GM12891 (cell line): ENCODE data around the gene ADAP1.
"Not testable (repeated sequence)": the region's sequence is repeated elsewhere in the genome, so short reads cannot be mapped to it uniquely, and the experiment has no call there.

Experiments used
- PAX5 ChIP-seq: IDR thresholded peaks from 2 replicates; pipeline ENCODE4 v1.6.1; 2011; ENCODE audit warnings: low read length, moderate library complexity, mild to moderate bottlenecking; ENCODE audit not compliant: insufficient read depth, severe bottlenecking
- POLR2A ChIP-seq: IDR thresholded peaks from 2 replicates; pipeline ENCODE4 v1.6.1; 2011; ENCODE audit warnings: low read depth, low read length, control low read depth
- POLR2AphosphoS5 ChIP-seq: IDR thresholded peaks from 2 replicates; pipeline ENCODE4 v1.6.1; 2011; ENCODE audit warnings: low read depth, low read length, control low read depth
- SPI1 ChIP-seq: IDR thresholded peaks from 2 replicates; pipeline ENCODE4 v1.6.1; 2011; ENCODE audit warnings: low read depth, low read length, control low read depth
- TAF1 ChIP-seq: IDR thresholded peaks from 2 replicates; pipeline ENCODE4 v1.6.1; 2011; ENCODE audit warnings: low read depth, low read length, control low read depth

DNA sequence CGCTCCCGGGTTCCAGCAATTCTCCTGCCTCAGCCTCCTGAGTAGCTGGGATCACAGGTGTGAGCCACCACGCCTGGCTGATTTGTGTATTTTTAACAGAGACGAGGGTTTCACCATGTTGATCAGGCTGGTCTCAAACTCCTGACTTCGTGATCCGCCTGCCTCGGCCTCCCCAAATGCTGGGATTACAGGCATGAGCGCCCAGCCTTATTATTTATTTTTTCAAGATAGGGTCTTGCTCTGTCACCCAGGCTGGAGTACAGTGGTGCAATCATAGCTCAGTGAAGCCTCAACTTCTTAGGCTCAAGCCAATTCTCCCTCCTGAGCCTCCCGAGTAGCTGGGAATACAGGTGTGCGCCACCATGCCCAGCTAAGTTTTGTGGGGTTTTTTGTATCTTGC is 5.3 kb upstream of the ADAP1 start:
- TF ChIP-seq POLR2A, POLR2AphosphoS5, PAX5, TAF1, SPI1: not testable (repeated sequence)
